SU-DHL-6 (cell line): Measurements from ENCODE around the gene OPN1MW3.
"Not testable (repeated sequence)": the region's sequence is repeated elsewhere in the genome, so short reads cannot be mapped to it uniquely, and the experiment has no call there.

ENCODE experiments used
- H2AFZ ChIP-seq: fragments of 200-600 bp; sonication (generic); 2 replicates; pipeline ENCODE4 v1.6.1; 2014; ENCODE audit warnings: low read depth, mild to moderate bottlenecking, moderate library complexity, mixed read lengths, antibody characterized with exemption, low read length; ENCODE audit not compliant: severe bottlenecking
- H3F3A ChIP-seq: fragments of 200-600 bp; shearing (Covaris generic); 2 replicates; pipeline ENCODE4 v1.6.0; 2016; ENCODE audit warnings: antibody characterized with exemption, mild to moderate bottlenecking; ENCODE audit not compliant: insufficient read depth
- H3K27ac ChIP-seq: fragments of 200-600 bp; sonication (generic); 2 replicates; pipeline ENCODE4 v1.5.1; 2016; ENCODE audit warnings: low read depth, mild to moderate bottlenecking, low read length, moderate library complexity, mixed read lengths
- H3K27me3 ChIP-seq: fragments of 200-600 bp; sonication (generic), shearing (Covaris generic); 2 replicates; pipeline ENCODE4 v1.6.0; 2014; ENCODE audit warnings: mild to moderate bottlenecking, low read length
- H3K36me3 ChIP-seq: fragments of 200-600 bp; sonication (generic); 2 replicates; pipeline ENCODE4 v1.6.1; 2014; ENCODE audit warnings: mild to moderate bottlenecking, low read length, mixed read lengths
- H3K4me2 ChIP-seq: fragments of 300-600, 200-600 bp; shearing (Covaris generic), sonication (generic); 2 replicates; pipeline ENCODE4 v1.6.0; 2014; ENCODE audit warnings: low read length, low read depth, mild to moderate bottlenecking; ENCODE audit not compliant: poor library complexity, severe bottlenecking
- H3K4me3 ChIP-seq: fragments of 200-600 bp; sonication (generic); 2 replicates; pipeline ENCODE4 v1.5.1; 2014; ENCODE audit warnings: antibody characterized with exemption, low read length, mild to moderate bottlenecking, mixed read lengths; ENCODE audit not compliant: insufficient read depth, poor library complexity, severe bottlenecking
- H3K79me2 ChIP-seq: fragments of 200-600 bp; sonication (generic); 2 replicates; pipeline ENCODE4 v1.6.1; 2014; ENCODE audit warnings: mild to moderate bottlenecking, low read length, moderate library complexity; ENCODE audit not compliant: insufficient read depth
- H3K9ac ChIP-seq: fragments of 200-600 bp; sonication (generic); 2 replicates; pipeline ENCODE4 v1.7.0; 2014; ENCODE audit warnings: mild to moderate bottlenecking, low read length
- H3K9me2 ChIP-seq: fragments of 200-600 bp; sonication (generic); replicated peaks from 2 replicates; pipeline ENCODE4 v1.6.1; 2014; ENCODE audit warnings: low read length; ENCODE audit not compliant: insufficient read depth
- H3K9me3 ChIP-seq: fragments of 200-600 bp; sonication (generic); 2 replicates; pipeline ENCODE4 v1.6.1; 2014; ENCODE audit warnings: low read length, mixed read lengths; ENCODE audit not compliant: insufficient read depth
- H4K20me1 ChIP-seq: fragments of 200-600 bp; sonication (generic); 2 replicates; pipeline ENCODE4 v1.6.1; 2014; ENCODE audit warnings: low read depth, mild to moderate bottlenecking, antibody characterized with exemption, low read length, moderate library complexity, mixed read lengths

Gene OPN1MW3

GRCh38 chrX:154257282-154257681 is at the start of gene OPN1MW3:
TSS of gene OPN1MW3 (plus strand) at chrX:154257582. CDS start at chrX:154257620, 38 bp downstream.
- H3K27ac ChIP-seq, H3K27me3 ChIP-seq, H4K20me1 ChIP-seq, H3K4me2 ChIP-seq, H3F3A ChIP-seq, H2AFZ ChIP-seq, H3K79me2 ChIP-seq, H3K9ac ChIP-seq, H3K36me3 ChIP-seq, H3K9me3 ChIP-seq, H3K9me2 ChIP-seq, H3K4me3 ChIP-seq: not testable (repeated sequence)

GRCh38 chrX:154209670-154210418 is 47.5 kb upstream of the OPN1MW3 start:
- H3K4me2 ChIP-seq, H3K36me3 ChIP-seq, H3K27me3 ChIP-seq, H3K9me2 ChIP-seq, H3K9ac ChIP-seq, H4K20me1 ChIP-seq, H2AFZ ChIP-seq, H3K79me2 ChIP-seq, H3K4me3 ChIP-seq, H3K27ac ChIP-seq, H3K9me3 ChIP-seq, H3F3A ChIP-seq: not testable (repeated sequence)

- H3K27ac ChIP-seq, H3K9me3 ChIP-seq, H4K20me1 ChIP-seq, H3F3A ChIP-seq, H3K4me2 ChIP-seq, H3K4me3 ChIP-seq, H3K9me2 ChIP-seq, H3K36me3 ChIP-seq, H3K27me3 ChIP-seq, H3K9ac ChIP-seq, H3K79me2 ChIP-seq, H2AFZ ChIP-seq: not testable (repeated sequence)
Measured at GRCh38 chrX:154211057-154211456, 46.3 kb upstream of the OPN1MW3 start.

GRCh38 chrX:154211499-154211898 is 45.9 kb upstream of the OPN1MW3 start:
- not testable (repeated sequence) for H3K9me3 ChIP-seq, H3K9ac ChIP-seq, H3K4me2 ChIP-seq, H4K20me1 ChIP-seq, H3K9me2 ChIP-seq, H3K4me3 ChIP-seq, H3K27me3 ChIP-seq, H3K36me3 ChIP-seq, H3K27ac ChIP-seq, H3F3A ChIP-seq, H3K79me2 ChIP-seq, H2AFZ ChIP-seq

GRCh38 chrX:154219456-154219855 is 37.9 kb upstream of the OPN1MW3 start, which contains the start of gene OPN1MW2:
TSS of gene OPN1MW2 (plus strand) at chrX:154219756. CDS start at chrX:154219816, 60 bp downstream.
- H3K27me3 ChIP-seq, H4K20me1 ChIP-seq, H3K36me3 ChIP-seq, H2AFZ ChIP-seq, H3K9me2 ChIP-seq, H3K9me3 ChIP-seq, H3F3A ChIP-seq, H3K79me2 ChIP-seq, H3K27ac ChIP-seq, H3K4me2 ChIP-seq, H3K9ac ChIP-seq, H3K4me3 ChIP-seq: not testable (repeated sequence)

- not testable (repeated sequence) for H3K9me2 ChIP-seq, H3K27me3 ChIP-seq, H4K20me1 ChIP-seq, H3K36me3 ChIP-seq, H3F3A ChIP-seq, H3K27ac ChIP-seq, H3K9ac ChIP-seq, H3K4me3 ChIP-seq, H2AFZ ChIP-seq, H3K4me2 ChIP-seq, H3K9me3 ChIP-seq, H3K79me2 ChIP-seq
Measured at GRCh38 chrX:154225292-154225691, 32.1 kb upstream of the OPN1MW3 start.

- not testable (repeated sequence) for H3K9me3 ChIP-seq, H3K4me3 ChIP-seq, H3K27me3 ChIP-seq, H3K9me2 ChIP-seq, H3K9ac ChIP-seq, H3K27ac ChIP-seq, H3F3A ChIP-seq, H2AFZ ChIP-seq, H3K79me2 ChIP-seq, H3K36me3 ChIP-seq, H3K4me2 ChIP-seq, H4K20me1 ChIP-seq
Measured at GRCh38 chrX:154226706-154227105, 30.7 kb upstream of the OPN1MW3 start.

GRCh38 chrX:154231443-154231842 is 25.9 kb upstream of the OPN1MW3 start:
- not testable (repeated sequence) for H3K79me2 ChIP-seq, H3F3A ChIP-seq, H3K27me3 ChIP-seq, H3K4me2 ChIP-seq, H3K9me2 ChIP-seq, H3K27ac ChIP-seq, H4K20me1 ChIP-seq, H3K9me3 ChIP-seq, H3K9ac ChIP-seq, H3K4me3 ChIP-seq, H2AFZ ChIP-seq, H3K36me3 ChIP-seq
